Thyroid gland (tissue), 4 donors: ENCODE results near the gene CCDC81.

Experiments
- POLR2A ChIP-seq, 2 donors: fragments of 450-650 bp; IDR thresholded peaks; one replicate each; pipeline ENCODE4 v1.6.1; 2017; ENCODE audit warnings: antibody characterized with exemption in 2 of 2, mild to moderate bottlenecking in 2 of 2, moderate library complexity in 1 of 2
- TF ChIP-seq, protein P1 (sequence below), 6 experiments: fragments of 200-600 bp in 3 of 6; fragments of 450-650 bp in 3 of 6; sonication (generic) in 3 of 6; IDR thresholded peaks; one replicate each; pipeline ENCODE4 v1.5.1; 2016 to 2019; ENCODE audit warnings: antibody characterized with exemption in 6 of 6, mild to moderate bottlenecking in 2 of 6, inconsistent platforms in 1 of 6, moderate library complexity in 1 of 6

DNA sequence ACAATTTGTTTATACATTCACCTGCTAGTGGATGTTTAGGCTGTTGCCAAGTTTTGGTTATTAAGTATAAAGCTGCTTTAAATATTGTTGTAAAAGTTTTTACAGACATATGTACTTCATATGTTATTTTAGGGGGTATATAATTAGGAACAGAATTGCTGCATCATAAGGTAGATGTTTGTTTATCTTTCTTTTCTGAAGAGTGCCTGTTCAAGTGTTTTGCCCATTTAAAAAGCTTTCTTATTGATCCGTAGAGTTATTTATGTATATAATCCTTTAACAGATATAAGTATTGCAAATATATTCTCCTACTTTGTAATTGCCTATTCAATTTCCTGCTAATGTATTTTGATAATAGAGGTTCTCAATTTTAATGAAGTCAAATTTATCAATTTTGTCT, 11.3 kb upstream of the CCDC81 start:
- TF ChIP-seq POLR2A (IDR thresholded peaks at IDR 0.05) = no peak
- TF ChIP-seq, protein P1, sequence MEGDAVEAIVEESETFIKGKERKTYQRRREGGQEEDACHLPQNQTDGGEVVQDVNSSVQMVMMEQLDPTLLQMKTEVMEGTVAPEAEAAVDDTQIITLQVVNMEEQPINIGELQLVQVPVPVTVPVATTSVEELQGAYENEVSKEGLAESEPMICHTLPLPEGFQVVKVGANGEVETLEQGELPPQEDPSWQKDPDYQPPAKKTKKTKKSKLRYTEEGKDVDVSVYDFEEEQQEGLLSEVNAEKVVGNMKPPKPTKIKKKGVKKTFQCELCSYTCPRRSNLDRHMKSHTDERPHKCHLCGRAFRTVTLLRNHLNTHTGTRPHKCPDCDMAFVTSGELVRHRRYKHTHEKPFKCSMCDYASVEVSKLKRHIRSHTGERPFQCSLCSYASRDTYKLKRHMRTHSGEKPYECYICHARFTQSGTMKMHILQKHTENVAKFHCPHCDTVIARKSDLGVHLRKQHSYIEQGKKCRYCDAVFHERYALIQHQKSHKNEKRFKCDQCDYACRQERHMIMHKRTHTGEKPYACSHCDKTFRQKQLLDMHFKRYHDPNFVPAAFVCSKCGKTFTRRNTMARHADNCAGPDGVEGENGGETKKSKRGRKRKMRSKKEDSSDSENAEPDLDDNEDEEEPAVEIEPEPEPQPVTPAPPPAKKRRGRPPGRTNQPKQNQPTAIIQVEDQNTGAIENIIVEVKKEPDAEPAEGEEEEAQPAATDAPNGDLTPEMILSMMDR (IDR thresholded peaks at IDR 0.05) = no peak
